H1 (cell line): ENCODE measurements around the gene KIF22.

ENCODE experiments used
- CEBPB ChIP-seq: IDR thresholded peaks from 2 replicates; pipeline ENCODE4 v1.6.1; 2012; ENCODE audit warnings: low read depth, low read length
- EP300 ChIP-seq, 2 experiments: IDR thresholded peaks; 1 replicate in 1 of 2; 2 replicates in 1 of 2; pipeline ENCODE4 v1.6.1; 2011 to 2012; ENCODE audit warnings: low read depth in 2 of 2, low read length in 2 of 2, mild to moderate bottlenecking in 2 of 2, borderline replicate concordance in 1 of 2, inconsistent platforms in 1 of 2, moderate library complexity in 1 of 2
- EZH2 ChIP-seq: fragments of 200-600 bp; sonication (generic); IDR thresholded peaks from 2 replicates; pipeline ENCODE4 v1.7.1; 2012; ENCODE audit warnings: low read depth, mild to moderate bottlenecking, moderate library complexity, low read length, inconsistent platforms; ENCODE audit not compliant: severe bottlenecking
- GABPA ChIP-seq: IDR thresholded peaks from 2 replicates; pipeline ENCODE4 v1.6.1; 2011; ENCODE audit warnings: mild to moderate bottlenecking, low read length, moderate library complexity, borderline replicate concordance; ENCODE audit not compliant: insufficient read depth
- HDAC6 ChIP-seq: IDR thresholded peaks from one replicate; pipeline ENCODE4 v1.7.1; 2012; ENCODE audit warnings: low read depth, mild to moderate bottlenecking, inconsistent platforms, low read length, moderate library complexity
- NANOG ChIP-seq: IDR thresholded peaks from 2 replicates; pipeline ENCODE4 v1.6.1; 2011; ENCODE audit warnings: low read length, low read depth, mild to moderate bottlenecking, inconsistent platforms; ENCODE audit not compliant: insufficient read depth, poor library complexity, severe bottlenecking
- POLR2A ChIP-seq, 2 experiments: IDR thresholded peaks; 1 replicate in 1 of 2; 2 replicates in 1 of 2; pipeline ENCODE4 v1.6.1; 2011; ENCODE audit warnings: low read depth in 2 of 2, low read length in 2 of 2, mild to moderate bottlenecking in 2 of 2; ENCODE audit errors: control extremely low read depth in 1 of 2
- RXRA ChIP-seq: IDR thresholded peaks from 2 replicates; pipeline ENCODE4 v1.6.1; 2011; ENCODE audit warnings: low read depth, mild to moderate bottlenecking, low read length, moderate library complexity; ENCODE audit not compliant: insufficient read depth
- SRF ChIP-seq: IDR thresholded peaks from 2 replicates; pipeline ENCODE4 v1.6.1; 2011; ENCODE audit warnings: mild to moderate bottlenecking, low read depth, low read length, moderate library complexity
- TBP ChIP-seq: IDR thresholded peaks from 2 replicates; pipeline ENCODE4 v1.6.1; 2011; ENCODE audit warnings: low read depth, low read length, improper control_type of control experiment
- YY1 ChIP-seq: IDR thresholded peaks from 2 replicates; pipeline ENCODE4 v1.6.1; 2011; ENCODE audit warnings: low read depth, mild to moderate bottlenecking, low read length
- TF ChIP-seq, protein P1 (sequence below), 3 experiments: IDR thresholded peaks; 1 replicate in 2 of 3; 2 replicates in 1 of 3; pipeline versions ENCODE4 v1.5.1 to v1.6.1; 2011; ENCODE audit warnings: low read length in 3 of 3, mild to moderate bottlenecking in 3 of 3, inconsistent platforms in 2 of 3, low read depth in 1 of 3, moderate library complexity in 1 of 3; ENCODE audit not compliant: insufficient read depth in 1 of 3; ENCODE audit errors: control extremely low read depth in 1 of 3

DNA sequence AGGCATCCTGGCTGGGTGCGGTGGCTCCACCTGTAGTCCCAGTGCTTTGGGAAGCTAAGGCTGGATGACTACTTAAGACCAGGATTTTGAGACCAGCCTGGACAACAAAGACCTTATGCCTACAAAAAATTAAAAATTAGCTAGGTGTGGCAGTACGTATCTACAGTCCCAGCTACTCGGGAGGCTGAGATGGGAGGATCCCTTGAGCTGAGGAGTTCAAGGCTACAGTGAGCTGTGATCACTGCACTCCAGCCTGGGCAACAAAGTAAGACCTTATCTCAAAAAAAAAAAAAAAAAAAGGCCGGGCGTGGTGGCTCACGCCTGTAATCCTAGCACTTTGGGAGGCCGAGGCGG, 35.8 kb downstream of the KIF22 start:
- TF ChIP-seq, protein P1, sequence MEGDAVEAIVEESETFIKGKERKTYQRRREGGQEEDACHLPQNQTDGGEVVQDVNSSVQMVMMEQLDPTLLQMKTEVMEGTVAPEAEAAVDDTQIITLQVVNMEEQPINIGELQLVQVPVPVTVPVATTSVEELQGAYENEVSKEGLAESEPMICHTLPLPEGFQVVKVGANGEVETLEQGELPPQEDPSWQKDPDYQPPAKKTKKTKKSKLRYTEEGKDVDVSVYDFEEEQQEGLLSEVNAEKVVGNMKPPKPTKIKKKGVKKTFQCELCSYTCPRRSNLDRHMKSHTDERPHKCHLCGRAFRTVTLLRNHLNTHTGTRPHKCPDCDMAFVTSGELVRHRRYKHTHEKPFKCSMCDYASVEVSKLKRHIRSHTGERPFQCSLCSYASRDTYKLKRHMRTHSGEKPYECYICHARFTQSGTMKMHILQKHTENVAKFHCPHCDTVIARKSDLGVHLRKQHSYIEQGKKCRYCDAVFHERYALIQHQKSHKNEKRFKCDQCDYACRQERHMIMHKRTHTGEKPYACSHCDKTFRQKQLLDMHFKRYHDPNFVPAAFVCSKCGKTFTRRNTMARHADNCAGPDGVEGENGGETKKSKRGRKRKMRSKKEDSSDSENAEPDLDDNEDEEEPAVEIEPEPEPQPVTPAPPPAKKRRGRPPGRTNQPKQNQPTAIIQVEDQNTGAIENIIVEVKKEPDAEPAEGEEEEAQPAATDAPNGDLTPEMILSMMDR (IDR thresholded peaks at IDR 0.05; ENCODE audit: control extremely low read depth in 1 of 3, insufficient read depth in 1 of 3, low read depth in 1 of 3, low read length in 3 of 3) = no peak
- TF ChIP-seq SRF = no peak
- TF ChIP-seq GABPA = no peak
- TF ChIP-seq POLR2A (IDR thresholded peaks at IDR 0.05; ENCODE audit: control extremely low read depth in 1 of 2, low read depth in 2 of 2, low read length in 2 of 2) = no peak
- TF ChIP-seq EZH2 = no peak
- TF ChIP-seq TBP = no peak
- TF ChIP-seq RXRA = no peak
- no peak for TF ChIP-seq NANOG
- TF ChIP-seq CEBPB = no peak
- no peak for TF ChIP-seq YY1
- no peak for TF ChIP-seq EP300 (IDR thresholded peaks at IDR 0.05; ENCODE audit: borderline replicate concordance in 1 of 2, low read depth in 2 of 2, low read length in 2 of 2)
- TF ChIP-seq HDAC6 = no peak
